NCI-H2081 (cell line): ENCODE measurements around the gene MTUS2.
"Not testable (repeated sequence)": the region's sequence is repeated elsewhere in the genome, so short reads cannot be mapped to it uniquely, and the experiment has no call there.

Source experiments
- DNase-seq, 2 experiments: peaks; one replicate each; lab custom pipeline; 2025; lab: John Stamatoyannopoulos, UW

MTUS2 gene

GRCh38 chr13:28958441-28958840 lies 138.3 kb downstream of the MTUS2 start:
- DNase-seq = no peak

- no peak for DNase-seq
These were observed 143.9 kb downstream of the MTUS2 start for GRCh38 chr13:28964052-28964451.

GRCh38 chr13:28964803-28965202 lies 144.7 kb downstream of the MTUS2 start:
- DNase-seq = no peak

GRCh38 chr13:28967029-28967915 lies 147.1 kb downstream of the MTUS2 start:
- no peak for DNase-seq

GRCh38 chr13:28976195-28976594 lies 156.1 kb downstream of the MTUS2 start:
- DNase-seq = no peak

- no peak for DNase-seq
These were observed 156.5 kb downstream of the MTUS2 start for GRCh38 chr13:28976636-28977035.

GRCh38 chr13:28978574-28978973 lies 158.4 kb downstream of the MTUS2 start:
- no peak for DNase-seq

- no peak for DNase-seq
These were observed 161.4 kb downstream of the MTUS2 start for GRCh38 chr13:28981530-28981929.

GRCh38 chr13:28983641-28984040 lies 163.5 kb downstream of the MTUS2 start:
- DNase-seq = no peak

- DNase-seq = no peak
These were observed 164.2 kb downstream of the MTUS2 start for GRCh38 chr13:28984326-28984725.

- DNase-seq = no peak
These were observed 164.7 kb downstream of the MTUS2 start for GRCh38 chr13:28984825-28985224.

- DNase-seq = not testable (repeated sequence)
These were observed 170.2 kb downstream of the MTUS2 start for GRCh38 chr13:28990378-28990777.

GRCh38 chr13:28991764-28992163 lies 171.6 kb downstream of the MTUS2 start:
- no peak for DNase-seq

- no peak for DNase-seq
These were observed 180.7 kb downstream of the MTUS2 start for GRCh38 chr13:29000826-29001225.

GRCh38 chr13:29005035-29005762 lies 185.1 kb downstream of the MTUS2 start:
- DNase-seq = no peak

GRCh38 chr13:29005763-29006120 lies 185.6 kb downstream of the MTUS2 start:
- no peak for DNase-seq

- DNase-seq = no peak
These were observed 186.3 kb downstream of the MTUS2 start for GRCh38 chr13:29006359-29006850.

- DNase-seq = no peak
These were observed 188.2 kb downstream of the MTUS2 start for GRCh38 chr13:29008296-29008695.

GRCh38 chr13:29020314-29020713 lies 200.2 kb downstream of the MTUS2 start:
- no peak for DNase-seq

GRCh38 chr13:29021311-29021710 lies 201.2 kb downstream of the MTUS2 start:
- DNase-seq = no peak

GRCh38 chr13:29021717-29022116 lies 201.6 kb downstream of the MTUS2 start:
- DNase-seq = no peak

- DNase-seq = no peak
These were observed 202.3 kb downstream of the MTUS2 start for GRCh38 chr13:29022410-29022809.

- DNase-seq = no peak
These were observed 202.8 kb downstream of the MTUS2 start for GRCh38 chr13:29022968-29023367.
